ENCODE results near the gene GLB1L2.
"Not testable (repeated sequence)": the region's sequence is repeated elsewhere in the genome, so short reads cannot be mapped to it uniquely, and the experiment has no call there.

The GLB1L2 gene

GRCh38 chr11:134342572-134343340, 11.0 kb downstream of the GLB1L2 start:
- H3K36me3 ChIP-seq (ENCODE audit: control insufficient read depth, insufficient read depth, low read length), result no peaks in the 10 kb centered on the region
- peaks cover 9% of the 10 kb centered on the region for H3K4me1 ChIP-seq (ENCODE audit: control insufficient read depth, insufficient read depth, low read length)
- H3K4me3 ChIP-seq (ENCODE audit: low read length), result no peak overlapping the region
- H3K9ac ChIP-seq (ENCODE audit: low read length), result no peak overlapping the region
- no peaks in the 10 kb centered on the region for H3K27me3 ChIP-seq (ENCODE audit: control insufficient read depth, insufficient read depth, low read length)
- no peaks in the 10 kb centered on the region for H3K9me3 ChIP-seq (ENCODE audit: control insufficient read depth, low read length)

DNA sequence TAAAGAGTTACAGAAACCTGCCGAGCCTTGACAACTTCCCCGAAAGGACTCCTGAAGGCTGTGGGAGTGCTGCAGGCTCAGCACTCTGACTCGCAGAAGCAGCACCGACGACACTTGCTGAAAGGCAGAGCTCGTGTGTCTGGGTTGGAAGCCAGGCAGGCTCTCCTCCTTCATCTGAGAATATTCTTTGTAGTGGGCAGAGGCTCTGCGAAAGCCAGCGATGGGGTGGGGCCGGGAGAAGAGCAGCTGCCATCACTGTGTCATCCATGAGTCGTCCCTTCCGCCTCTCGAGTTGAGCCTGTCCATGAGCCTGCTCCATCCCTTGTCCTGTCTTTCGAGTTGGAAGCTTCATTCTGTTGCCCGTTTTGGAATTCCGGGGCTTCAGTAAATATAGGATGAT, 11.9 kb downstream of the GLB1L2 start:
- Histone ChIP-seq H3K4me1 (ENCODE audit: control insufficient read depth, insufficient read depth, low read length) (peaks cover 9% of the 10 kb centered on the region), H3K9me3 (ENCODE audit: control insufficient read depth, low read length) (no peaks in the 10 kb centered on the region), H3K4me3 (ENCODE audit: low read length) (no peak overlapping the region), H3K27me3 (ENCODE audit: control insufficient read depth, insufficient read depth, low read length) (no peaks in the 10 kb centered on the region), H3K36me3 (ENCODE audit: control insufficient read depth, insufficient read depth, low read length) (no peaks in the 10 kb centered on the region), H3K9ac (ENCODE audit: low read length) (no peak overlapping the region)

GRCh38 chr11:134344497-134345236, 12.9 kb downstream of the GLB1L2 start:
- not testable (repeated sequence) for H3K4me1 ChIP-seq (ENCODE audit: control insufficient read depth, insufficient read depth, low read length); H3K9ac ChIP-seq (ENCODE audit: low read length); H3K36me3 ChIP-seq (ENCODE audit: control insufficient read depth, insufficient read depth, low read length); H3K9me3 ChIP-seq (ENCODE audit: control insufficient read depth, low read length); H3K27me3 ChIP-seq (ENCODE audit: control insufficient read depth, insufficient read depth, low read length); H3K4me3 ChIP-seq (ENCODE audit: low read length)

- no peaks in the 10 kb centered on the region for H3K27me3 ChIP-seq (ENCODE audit: control insufficient read depth, insufficient read depth, low read length)
- no peaks in the 10 kb centered on the region for H3K9me3 ChIP-seq (ENCODE audit: control insufficient read depth, low read length)
- no peak overlapping the region for H3K4me3 ChIP-seq (ENCODE audit: low read length)
- peaks cover 5% of the 10 kb centered on the region for H3K4me1 ChIP-seq (ENCODE audit: control insufficient read depth, insufficient read depth, low read length)
- H3K36me3 ChIP-seq (ENCODE audit: control insufficient read depth, insufficient read depth, low read length), result no peaks in the 10 kb centered on the region
- no peak overlapping the region for H3K9ac ChIP-seq (ENCODE audit: low read length)
Measured at GRCh38 chr11:134345237-134345550, 13.4 kb downstream of the GLB1L2 start.

- H3K4me3 ChIP-seq (ENCODE audit: low read length), result no peak overlapping the region
- H3K9me3 ChIP-seq (ENCODE audit: control insufficient read depth, low read length), result no peaks in the 10 kb centered on the region
- no peaks in the 10 kb centered on the region for H3K27me3 ChIP-seq (ENCODE audit: control insufficient read depth, insufficient read depth, low read length)
- no peaks in the 10 kb centered on the region for H3K36me3 ChIP-seq (ENCODE audit: control insufficient read depth, insufficient read depth, low read length)
- no peaks in the 10 kb centered on the region for H3K4me1 ChIP-seq (ENCODE audit: control insufficient read depth, insufficient read depth, low read length)
- no peak overlapping the region for H3K9ac ChIP-seq (ENCODE audit: low read length)
Measured at GRCh38 chr11:134346101-134346975, 14.6 kb downstream of the GLB1L2 start.

GRCh38 chr11:134346976-134347350, 15.2 kb downstream of the GLB1L2 start:
- H3K9ac ChIP-seq (ENCODE audit: low read length), result no peak overlapping the region
- no peaks in the 10 kb centered on the region for H3K36me3 ChIP-seq (ENCODE audit: control insufficient read depth, insufficient read depth, low read length)
- no peaks in the 10 kb centered on the region for H3K27me3 ChIP-seq (ENCODE audit: control insufficient read depth, insufficient read depth, low read length)
- no peak overlapping the region for H3K4me3 ChIP-seq (ENCODE audit: low read length)
- H3K9me3 ChIP-seq (ENCODE audit: control insufficient read depth, low read length), result no peaks in the 10 kb centered on the region
- no peaks in the 10 kb centered on the region for H3K4me1 ChIP-seq (ENCODE audit: control insufficient read depth, insufficient read depth, low read length)

- Histone ChIP-seq H3K9ac (ENCODE audit: low read length) (no peak overlapping the region), H3K4me1 (ENCODE audit: control insufficient read depth, insufficient read depth, low read length) (no peaks in the 10 kb centered on the region), H3K9me3 (ENCODE audit: control insufficient read depth, low read length) (no peaks in the 10 kb centered on the region), H3K36me3 (ENCODE audit: control insufficient read depth, insufficient read depth, low read length) (no peaks in the 10 kb centered on the region), H3K27me3 (ENCODE audit: control insufficient read depth, insufficient read depth, low read length) (no peaks in the 10 kb centered on the region), H3K4me3 (ENCODE audit: low read length) (no peak overlapping the region)
Measured at GRCh38 chr11:134347441-134347840, 15.7 kb downstream of the GLB1L2 start.

GRCh38 chr11:134349109-134349801, 17.5 kb downstream of the GLB1L2 start:
- Histone ChIP-seq H3K9me3 (ENCODE audit: control insufficient read depth, low read length) (no peaks in the 10 kb centered on the region), H3K4me1 (ENCODE audit: control insufficient read depth, insufficient read depth, low read length) (no peaks in the 10 kb centered on the region), H3K4me3 (ENCODE audit: low read length) (no peak overlapping the region)

DNA sequence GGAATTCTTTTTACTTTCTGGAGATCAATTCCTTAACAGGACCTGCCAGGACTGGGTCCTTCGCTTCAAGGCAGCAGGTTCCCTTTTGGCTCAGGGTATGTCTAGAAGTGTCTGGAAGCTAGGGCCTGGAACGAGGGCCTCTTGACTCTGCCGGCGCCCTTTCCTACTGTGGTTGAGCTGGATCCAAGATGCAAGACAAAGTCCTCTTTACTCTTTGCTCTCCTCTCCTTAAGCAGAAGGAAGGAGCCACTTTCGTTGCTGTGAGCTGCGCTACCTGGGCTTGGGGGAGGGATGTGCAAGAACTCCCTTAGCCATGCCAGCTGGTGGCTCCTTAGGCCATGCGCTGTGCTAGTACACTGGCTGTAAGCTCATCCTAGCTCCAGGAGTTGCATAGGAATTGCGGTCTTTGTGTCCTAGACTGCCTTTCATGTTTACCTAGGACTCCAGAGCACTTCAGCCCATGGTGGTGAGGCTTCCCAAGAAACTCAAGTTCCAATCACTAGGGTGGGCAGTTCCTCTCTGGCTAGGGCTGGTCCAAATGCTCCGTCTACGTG, 18.1 kb downstream of the GLB1L2 start:
- no peaks in the 10 kb centered on the region for H3K9me3 ChIP-seq (ENCODE audit: control insufficient read depth, low read length)
- H3K9ac ChIP-seq (ENCODE audit: low read length), result no peak overlapping the region
- no peaks in the 10 kb centered on the region for H3K36me3 ChIP-seq (ENCODE audit: control insufficient read depth, insufficient read depth, low read length)
- H3K4me1 ChIP-seq (ENCODE audit: control insufficient read depth, insufficient read depth, low read length), result no peaks in the 10 kb centered on the region
- H3K4me3 ChIP-seq (ENCODE audit: low read length), result no peak overlapping the region
- H3K27me3 ChIP-seq (ENCODE audit: control insufficient read depth, insufficient read depth, low read length), result no peaks in the 10 kb centered on the region

More at GRCh38 chr11:134349109-134349801, 17.5 kb downstream of the GLB1L2 start:
- Histone ChIP-seq H3K36me3 (ENCODE audit: control insufficient read depth, insufficient read depth, low read length) (no peaks in the 10 kb centered on the region), H3K27me3 (ENCODE audit: control insufficient read depth, insufficient read depth, low read length) (no peaks in the 10 kb centered on the region), H3K9ac (ENCODE audit: low read length) (no peak overlapping the region)

DNA sequence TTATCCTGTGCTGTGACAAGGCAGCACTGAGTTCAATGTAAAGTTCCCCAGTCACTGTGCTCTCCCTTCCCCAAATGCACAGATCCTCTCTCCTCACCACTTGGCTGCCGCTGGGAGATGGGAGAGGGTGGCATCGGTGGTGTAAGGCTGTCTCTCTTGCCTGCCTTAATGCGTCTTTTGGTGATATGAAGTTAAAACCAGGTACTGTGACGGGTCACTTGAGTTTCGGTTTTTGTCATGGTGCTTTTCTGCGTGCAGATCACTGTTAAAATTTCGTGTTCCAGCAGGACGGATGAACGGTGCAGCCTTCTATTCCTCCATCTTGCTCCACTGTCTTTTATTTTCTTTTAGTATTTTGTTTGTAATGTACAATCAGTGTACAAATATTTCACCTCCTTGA, 18.6 kb downstream of the GLB1L2 start:
- H3K9me3 ChIP-seq (ENCODE audit: control insufficient read depth, low read length), result no peaks in the 10 kb centered on the region
- no peaks in the 10 kb centered on the region for H3K4me1 ChIP-seq (ENCODE audit: control insufficient read depth, insufficient read depth, low read length)
- no peaks in the 10 kb centered on the region for H3K36me3 ChIP-seq (ENCODE audit: control insufficient read depth, insufficient read depth, low read length)
- H3K4me3 ChIP-seq (ENCODE audit: low read length), result no peak overlapping the region
- H3K9ac ChIP-seq (ENCODE audit: low read length), result no peak overlapping the region
- H3K27me3 ChIP-seq (ENCODE audit: control insufficient read depth, insufficient read depth, low read length), result no peaks in the 10 kb centered on the region

DNA sequence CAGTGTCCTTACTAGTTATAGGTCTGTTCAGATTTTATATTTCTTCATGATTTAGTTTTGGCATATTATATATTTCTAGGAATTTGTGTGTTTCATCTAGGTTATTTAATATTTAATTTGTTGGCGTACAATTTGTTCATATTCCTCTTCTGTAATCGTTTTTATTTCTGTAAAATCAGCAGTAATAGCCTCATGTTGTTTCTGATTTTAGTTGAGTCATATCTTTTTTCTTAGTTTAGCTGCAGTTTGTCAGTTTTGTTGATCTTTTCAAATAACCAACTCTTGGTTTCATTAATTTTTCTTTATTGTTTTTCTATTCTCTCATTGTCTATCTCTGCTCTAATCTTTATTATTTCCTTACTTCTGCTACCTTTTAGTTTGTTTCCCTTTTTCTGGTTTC, 20.3 kb downstream of the GLB1L2 start:
- H3K4me3 ChIP-seq (ENCODE audit: low read length), result no peak overlapping the region
- H3K27me3 ChIP-seq (ENCODE audit: control insufficient read depth, insufficient read depth, low read length), result no peaks in the 10 kb centered on the region
- no peaks in the 10 kb centered on the region for H3K9me3 ChIP-seq (ENCODE audit: control insufficient read depth, low read length)
- H3K4me1 ChIP-seq (ENCODE audit: control insufficient read depth, insufficient read depth, low read length), result no peaks in the 10 kb centered on the region
- no peaks in the 10 kb centered on the region for H3K36me3 ChIP-seq (ENCODE audit: control insufficient read depth, insufficient read depth, low read length)
- no peak overlapping the region for H3K9ac ChIP-seq (ENCODE audit: low read length)

Data from mucosa of stomach (tissue), 1 donor.